ENCODE results near the gene FBXO38.

Gene FBXO38

DNA sequence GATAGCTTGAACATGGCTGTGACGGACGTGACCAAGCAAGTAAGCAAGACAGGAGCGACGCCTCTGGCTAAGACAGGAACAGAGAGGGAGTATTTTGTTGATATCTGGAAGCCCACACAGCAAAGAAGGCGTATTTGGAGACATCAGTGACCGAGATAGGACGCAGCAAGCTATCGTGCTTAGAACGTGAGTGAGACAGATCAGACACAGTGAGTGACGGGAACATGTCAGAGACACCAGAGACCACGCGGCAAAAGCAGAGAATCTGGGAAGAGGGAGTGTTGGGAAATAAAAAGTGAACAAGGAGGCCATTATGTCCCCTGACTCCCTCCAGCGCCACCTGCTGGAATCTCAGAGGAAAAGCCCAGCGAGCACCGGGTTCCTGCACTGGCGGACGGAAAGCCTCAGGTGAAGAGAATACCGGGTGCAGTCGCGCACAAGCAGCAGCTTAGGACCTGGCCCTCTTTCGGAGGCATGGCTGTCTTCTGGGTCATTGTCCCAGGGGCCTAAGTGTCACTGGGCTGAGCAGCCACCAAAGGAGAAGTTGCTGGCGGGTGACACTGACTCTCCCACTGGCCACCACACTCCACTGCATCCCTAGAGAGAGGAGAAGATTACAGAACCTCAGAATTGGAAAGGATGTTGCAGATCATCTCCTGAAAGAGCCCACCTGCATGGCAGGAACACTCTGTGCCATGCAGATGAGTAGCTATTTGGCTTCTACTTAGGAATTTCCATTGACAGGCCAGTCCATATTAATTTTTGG lies 99.1 kb downstream of the FBXO38 start:
- DNase-seq: peak; percentile 55

DNA sequence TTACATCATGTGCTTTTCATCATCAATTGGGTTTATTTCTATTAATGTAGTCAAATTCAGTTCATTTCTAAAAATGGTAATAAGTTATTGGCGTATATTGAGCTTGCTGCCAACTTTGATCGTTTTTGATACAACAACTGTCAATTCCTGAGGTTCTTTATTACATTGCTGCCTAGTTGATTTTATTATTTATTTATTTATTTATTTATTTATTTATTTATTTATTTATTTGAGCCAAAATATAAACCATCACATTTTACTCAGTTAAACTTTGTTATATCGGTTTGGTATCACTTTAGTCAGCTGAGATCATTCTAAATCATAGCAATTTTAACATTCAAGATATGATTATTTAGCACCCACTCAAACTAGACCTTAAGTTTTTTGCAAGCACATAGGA lies 100.0 kb downstream of the FBXO38 start:
- no peak for DNase-seq

GRCh38 chr5:148484651-148485050 lies 100.9 kb downstream of the FBXO38 start:
- no peak for DNase-seq

- no peak for DNase-seq
Observed at GRCh38 chr5:148486456-148486855, 102.7 kb downstream of the FBXO38 start.

GRCh38 chr5:148488757-148489156 lies 105.0 kb downstream of the FBXO38 start:
- DNase-seq: no peak

- no peak for DNase-seq
Observed at GRCh38 chr5:148491015-148491792, 107.4 kb downstream of the FBXO38 start.

GRCh38 chr5:148491793-148492184 lies 108.0 kb downstream of the FBXO38 start:
- no peak for DNase-seq

GRCh38 chr5:148492351-148492750 lies 108.6 kb downstream of the FBXO38 start:
- no peak for DNase-seq

Data from activated T-cell treated with anti-CD3 and anti-CD28 coated beads, Interleukin-2, amount 50 U/mL, for 1 hour (primary cell).